Measurements from ENCODE around the gene IFIT2. TPM values are rescaled to one million over a fixed set of nuclear protein-coding genes. Genes with fewer than 3 reads are reported as not detected.
A peak's percentile ranks its signal among the peaks of the same experiment; 100 is the strongest.
"Not testable (repeated sequence)": the region's sequence is repeated elsewhere in the genome, so short reads cannot be mapped to it uniquely, and the experiment has no call there.

IFIT2 gene
- total and polyA plus RNA-seq, 2 experiments from 2014 or later: 7.0 to 9.5 TPM

- H3K27me3 ChIP-seq (replicated peaks; ENCODE audit: insufficient read depth): no peaks in the 10 kb centered on the region
- no peaks in the 10 kb centered on the region; the same call in 1 of the 2 replicates for H3F3A ChIP-seq (ENCODE audit: insufficient read depth)
- no peak overlapping the region for H2AFZ ChIP-seq
- no peak for DNase-seq
- H3K27ac ChIP-seq: no peak overlapping the region
- peaks cover 2% of the 10 kb centered on the region; the same call in 1 of the 2 replicates for H3K79me2 ChIP-seq (ENCODE audit: insufficient read depth)
- no peaks in the 10 kb centered on the region for H3K36me3 ChIP-seq (ENCODE audit: low read depth)
- H3K9me3 ChIP-seq (ENCODE audit: low read depth): no peaks in the 10 kb centered on the region
- in situ Hi-C loops (cut with MboI): no loop called here
- no peaks in the 10 kb centered on the region for H4K20me1 ChIP-seq (ENCODE audit: insufficient read depth)
- H3K9me2 ChIP-seq (ENCODE audit: insufficient read depth): no peaks in the 10 kb centered on the region; the same call in 1 of the 2 replicates
- no peak overlapping the region for H3K4me2 ChIP-seq (ENCODE audit: unreplicated experiment)
- H3K9ac ChIP-seq: no peak overlapping the region
- TF ChIP-seq EZH2 (IDR thresholded peaks at IDR 0.05; ENCODE audit: insufficient read depth, poor library complexity, severe bottlenecking) (no peak), EZH2phosphoT487 (IDR thresholded peaks at IDR 0.05; ENCODE audit: insufficient read depth, low read depth) (no peak)
- 82 to 83% methylated on average over 7 of the region's 7 CpGs for WGBS, 2 experiments (ENCODE audit: low coverage in 1 of 2, low lambda C conversion rate in 2 of 2, missing lambda C conversion rate in 2 of 2)
- no peak overlapping the region for H3K4me3 ChIP-seq
- peaks cover 9% of the 10 kb centered on the region; the same call in 1 of the 2 replicates for H3K4me1 ChIP-seq (ENCODE audit: insufficient read depth)
Observed at GRCh38 chr10:89309156-89310055, 7.6 kb downstream of the IFIT2 start.

DNA sequence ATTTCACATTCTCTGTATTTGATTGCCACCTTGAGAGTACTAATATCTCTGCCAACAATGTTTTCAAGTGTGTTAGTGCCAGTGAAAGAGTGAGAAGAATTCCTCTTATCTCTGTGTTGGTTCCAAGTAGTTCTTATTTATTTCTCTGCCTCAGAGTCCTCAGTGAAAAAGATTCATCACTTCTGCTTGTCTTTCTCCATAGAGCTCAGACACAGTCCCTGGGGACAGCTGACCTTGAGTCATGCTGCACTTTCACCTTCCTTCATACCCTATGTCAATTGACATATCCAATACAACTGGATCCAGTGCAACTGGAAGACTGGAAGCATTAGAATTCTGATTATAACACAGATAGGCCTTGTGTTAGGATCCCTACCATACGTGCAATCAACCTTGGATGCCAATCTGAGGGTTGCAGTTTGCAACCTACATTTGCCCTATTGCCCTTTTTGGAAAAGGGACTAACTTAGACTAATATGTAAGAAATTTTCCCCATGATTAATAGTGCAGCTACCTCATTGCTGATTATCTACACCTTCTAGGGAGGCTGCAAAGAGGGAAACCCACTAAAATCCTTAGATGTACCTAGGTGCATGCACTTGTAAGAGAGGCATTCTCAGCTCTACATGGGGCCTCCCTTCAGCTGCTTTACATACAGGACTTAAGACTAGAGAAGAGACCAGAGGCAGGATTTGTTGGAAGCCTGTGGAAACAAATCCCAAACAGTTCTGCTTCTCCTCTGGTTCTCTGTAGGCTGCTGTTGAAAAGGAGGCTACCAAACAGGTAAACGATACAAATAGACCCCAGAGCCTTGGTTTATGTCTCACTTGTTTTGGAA lies 8.4 kb downstream of the IFIT2 start:
- H3K9me2 ChIP-seq (ENCODE audit: insufficient read depth): no peaks in the 10 kb centered on the region; the same call in 1 of the 2 replicates
- TF ChIP-seq EZH2phosphoT487 (IDR thresholded peaks at IDR 0.05; ENCODE audit: insufficient read depth, low read depth): no peak
- no peak for TF ChIP-seq EZH2 (IDR thresholded peaks at IDR 0.05; ENCODE audit: insufficient read depth, poor library complexity, severe bottlenecking)
- H3K9me3 ChIP-seq (ENCODE audit: low read depth): no peaks in the 10 kb centered on the region
- no peak for DNase-seq
- H3K27me3 ChIP-seq (replicated peaks; ENCODE audit: insufficient read depth): no peaks in the 10 kb centered on the region
- H3K27ac ChIP-seq: no peak overlapping the region
- no peaks in the 10 kb centered on the region; the same call in 1 of the 2 replicates for H3F3A ChIP-seq (ENCODE audit: insufficient read depth)
- in situ Hi-C loops (cut with MboI): no loop called here
- WGBS, 2 experiments (ENCODE audit: low coverage in 1 of 2, low lambda C conversion rate in 2 of 2, missing lambda C conversion rate in 2 of 2): 93 to 97% methylated on average over 2 of the region's 2 CpGs
- H3K4me1 ChIP-seq (ENCODE audit: insufficient read depth): peaks cover 9% of the 10 kb centered on the region; the same call in 1 of the 2 replicates
- no peaks in the 10 kb centered on the region for H3K36me3 ChIP-seq (ENCODE audit: low read depth)
- no peak overlapping the region for H3K4me2 ChIP-seq (ENCODE audit: unreplicated experiment)
- no peak overlapping the region for H3K4me3 ChIP-seq
- no peak overlapping the region for H3K9ac ChIP-seq
- H2AFZ ChIP-seq: no peak overlapping the region
- H4K20me1 ChIP-seq (ENCODE audit: insufficient read depth): no peaks in the 10 kb centered on the region
- H3K79me2 ChIP-seq (ENCODE audit: insufficient read depth): no peaks in the 10 kb centered on the region

- H4K20me1 ChIP-seq (ENCODE audit: insufficient read depth): no peaks in the 10 kb centered on the region
- H3K9me3 ChIP-seq (ENCODE audit: low read depth): no peaks in the 10 kb centered on the region
- no peaks in the 10 kb centered on the region for H3F3A ChIP-seq (ENCODE audit: insufficient read depth)
- H3K27ac ChIP-seq: no peak overlapping the region
- H2AFZ ChIP-seq: no peak overlapping the region
- in situ Hi-C loops (cut with MboI): no loop called here
- H3K4me2 ChIP-seq (ENCODE audit: unreplicated experiment): no peak overlapping the region
- H3K4me1 ChIP-seq (ENCODE audit: insufficient read depth): no peaks in the 10 kb centered on the region
- no peaks in the 10 kb centered on the region for H3K36me3 ChIP-seq (ENCODE audit: low read depth)
- 46 to 52% methylated on average over 1 of the region's 1 CpG for WGBS, 2 experiments (ENCODE audit: low coverage in 1 of 2, low lambda C conversion rate in 2 of 2, missing lambda C conversion rate in 2 of 2)
- H3K79me2 ChIP-seq (ENCODE audit: insufficient read depth): no peaks in the 10 kb centered on the region
- TF ChIP-seq EZH2 (IDR thresholded peaks at IDR 0.05; ENCODE audit: insufficient read depth, poor library complexity, severe bottlenecking) (no peak), EZH2phosphoT487 (IDR thresholded peaks at IDR 0.05; ENCODE audit: insufficient read depth, low read depth) (no peak)
- H3K27me3 ChIP-seq (replicated peaks; ENCODE audit: insufficient read depth): no peaks in the 10 kb centered on the region
- no peak overlapping the region for H3K9ac ChIP-seq
- no peak for DNase-seq
- H3K4me3 ChIP-seq: no peak overlapping the region
- H3K9me2 ChIP-seq (ENCODE audit: insufficient read depth): no peaks in the 10 kb centered on the region; the same call in 1 of the 2 replicates
Observed at GRCh38 chr10:89312973-89313372, 11.1 kb downstream of the IFIT2 start.

DNA sequence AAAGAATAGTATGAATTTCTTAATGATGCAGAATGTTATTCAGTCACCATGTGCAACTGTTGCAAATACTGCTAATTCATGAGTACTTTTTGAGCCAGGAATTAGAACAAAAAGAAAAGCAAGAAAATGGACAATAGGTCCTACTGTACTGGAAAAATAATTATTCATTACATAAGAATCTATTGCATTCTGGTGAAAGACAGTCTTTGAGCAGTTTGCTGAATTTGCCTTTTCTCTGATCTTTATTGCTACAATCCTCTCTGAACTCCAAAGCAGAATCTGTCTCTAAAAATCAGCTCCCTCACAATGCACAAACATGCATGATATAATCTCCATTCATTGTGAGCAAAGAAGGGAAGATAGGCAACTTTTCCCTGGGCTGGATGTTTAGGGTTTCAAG lies 12.8 kb downstream of the IFIT2 start:
- Histone ChIP-seq H3K9me3 (ENCODE audit: low read depth) (no peaks in the 10 kb centered on the region), H3K27me3 (replicated peaks; ENCODE audit: insufficient read depth) (no peaks in the 10 kb centered on the region), H3K27ac (no peak overlapping the region), H2AFZ (peak overlapping the region; percentile 20; the same call in 1 of the 2 replicates), H3K4me3 (no peak overlapping the region), H3K79me2 (ENCODE audit: insufficient read depth) (no peaks in the 10 kb centered on the region), H4K20me1 (ENCODE audit: insufficient read depth) (no peaks in the 10 kb centered on the region), H3K4me1 (ENCODE audit: insufficient read depth) (no peaks in the 10 kb centered on the region), H3K4me2 (ENCODE audit: unreplicated experiment) (no peak overlapping the region), H3F3A (ENCODE audit: insufficient read depth) (no peaks in the 10 kb centered on the region), H3K9me2 (ENCODE audit: insufficient read depth) (no peaks in the 10 kb centered on the region; the same call in 1 of the 2 replicates), H3K9ac (no peak overlapping the region), H3K36me3 (ENCODE audit: low read depth) (no peaks in the 10 kb centered on the region)
- no peak for TF ChIP-seq EZH2phosphoT487 (IDR thresholded peaks at IDR 0.05; ENCODE audit: insufficient read depth, low read depth)
- no peak for TF ChIP-seq EZH2 (IDR thresholded peaks at IDR 0.05; ENCODE audit: insufficient read depth, poor library complexity, severe bottlenecking)
- in situ Hi-C loops (cut with MboI): no loop called here
- DNase-seq: peak; percentile 22

DNA sequence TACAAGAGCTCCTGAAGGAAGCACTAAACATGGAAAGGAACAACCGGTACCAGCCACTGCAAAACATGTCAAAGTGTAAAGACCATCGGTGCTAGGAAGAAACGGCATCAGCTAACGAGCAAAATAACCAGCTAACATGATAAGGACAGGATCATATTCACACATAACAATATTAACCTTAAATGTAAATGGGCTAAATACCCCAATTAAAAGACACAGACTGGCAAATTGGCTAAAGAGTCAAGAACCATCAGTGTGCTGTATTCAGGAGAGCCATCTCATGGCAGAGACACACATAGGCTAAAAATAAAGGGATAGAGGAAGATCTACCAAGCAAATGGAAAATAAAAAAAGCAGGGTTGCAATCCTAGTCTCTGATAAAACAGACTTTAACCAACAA lies 16.2 kb downstream of the IFIT2 start:
- not testable (repeated sequence) for H2AFZ ChIP-seq, H3K4me3 ChIP-seq
- 80 to 89% methylated on average over 4 of the region's 4 CpGs for WGBS, 2 experiments (ENCODE audit: low coverage in 1 of 2, low lambda C conversion rate in 2 of 2, missing lambda C conversion rate in 2 of 2)

DNA sequence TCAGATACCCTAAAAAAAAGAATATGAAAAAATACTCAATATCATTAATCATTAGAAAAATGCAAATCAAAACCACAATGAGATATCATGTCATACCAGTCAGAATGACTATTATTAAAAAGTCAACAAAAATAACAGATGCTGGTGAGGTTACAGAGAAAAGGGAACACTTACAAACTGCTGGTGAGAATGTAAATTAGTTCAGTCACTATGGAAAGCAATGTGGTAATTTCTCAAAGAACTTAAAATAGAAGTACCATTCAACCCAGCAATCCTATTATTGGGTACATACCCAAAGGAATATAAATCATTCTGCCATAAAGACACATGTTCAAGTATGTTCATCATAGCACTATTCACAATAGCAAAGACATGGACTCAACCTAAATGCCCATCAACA lies 23.2 kb downstream of the IFIT2 start:
- H3K9me3 ChIP-seq (ENCODE audit: low read depth); H4K20me1 ChIP-seq (ENCODE audit: insufficient read depth); H3K36me3 ChIP-seq (ENCODE audit: low read depth); H3K9ac ChIP-seq; H3K27me3 ChIP-seq (replicated peaks; ENCODE audit: insufficient read depth); H3K9me2 ChIP-seq (ENCODE audit: insufficient read depth); H3K4me3 ChIP-seq; in situ Hi-C loops (cut with MboI); DNase-seq; H3K27ac ChIP-seq; H3K4me2 ChIP-seq (ENCODE audit: unreplicated experiment); H2AFZ ChIP-seq: not testable (repeated sequence)
- Histone ChIP-seq H3F3A (ENCODE audit: insufficient read depth) (peaks cover 32% of the 10 kb centered on the region), H3K4me1 (ENCODE audit: insufficient read depth) (peaks cover 23% of the 10 kb centered on the region), H3K79me2 (ENCODE audit: insufficient read depth) (peaks cover 11% of the 10 kb centered on the region)

More for the DNA sequence above, 16.2 kb downstream of the IFIT2 start:
- H3K9me3 ChIP-seq (ENCODE audit: low read depth); in situ Hi-C loops (cut with MboI); H3K9me2 ChIP-seq (ENCODE audit: insufficient read depth); H4K20me1 ChIP-seq (ENCODE audit: insufficient read depth); H3K27ac ChIP-seq; H3F3A ChIP-seq (ENCODE audit: insufficient read depth); H3K9ac ChIP-seq; H3K36me3 ChIP-seq (ENCODE audit: low read depth); H3K27me3 ChIP-seq (replicated peaks; ENCODE audit: insufficient read depth); H3K79me2 ChIP-seq (ENCODE audit: insufficient read depth); H3K4me2 ChIP-seq (ENCODE audit: unreplicated experiment); DNase-seq; H3K4me1 ChIP-seq (ENCODE audit: insufficient read depth): not testable (repeated sequence)
